OCI-LY7 (cell line): ENCODE results near the gene IFFO2. TPM values are rescaled to one million over a fixed set of nuclear protein-coding genes. Genes with fewer than 3 reads are reported as not detected.

Source experiments
- BruUV-seq: library from RNA; stranded (reverse); fragments of 400-500 nt; replicated peaks from 2 replicates; lab custom pipeline; 2021; lab: Mats Ljungman, UMichigan
- CTCF ChIA-PET: fragments of 300-600 bp; sonication (Branson Sonifier 250); formaldehyde crosslinking; loops from one replicate; lab custom pipeline; 2022; ENCODE audit warnings: antibody characterized with exemption; ENCODE audit not compliant: unreplicated experiment; lab: Charles Lee
- POLR2A ChIA-PET: fragments of 300-600 bp; sonication (Branson Sonifier 250); formaldehyde crosslinking; loops from one replicate; lab custom pipeline; 2022; ENCODE audit warnings: antibody characterized with exemption; lab: Charles Lee
- DNase-seq: peaks from one replicate; pipeline ENCODE4 v3.0.0-alpha.2; 2015; ENCODE audit warnings: low spot score
- H2AFZ ChIP-seq: fragments of 200-600 bp; sonication (generic), shearing (Covaris generic); 2 replicates; pipeline ENCODE4 v1.6.1; 2014; ENCODE audit warnings: mild to moderate bottlenecking, antibody characterized with exemption, low read length, moderate library complexity
- H3K27ac ChIP-seq: fragments of 200-600 bp; sonication (generic); 2 replicates; pipeline ENCODE4 v1.5.1; 2014; ENCODE audit warnings: mixed run types, low read depth, mild to moderate bottlenecking, moderate library complexity, low read length, inconsistent platforms; ENCODE audit not compliant: poor library complexity, severe bottlenecking
- H3K36me3 ChIP-seq: fragments of 200-600 bp; sonication (generic); 2 replicates; pipeline ENCODE4 v1.6.1; 2014; ENCODE audit warnings: mild to moderate bottlenecking, antibody characterized with exemption, low read length, moderate library complexity, mixed read lengths; ENCODE audit not compliant: insufficient read depth
- H3K4me1 ChIP-seq: fragments of 200-600 bp; sonication (generic); 2 replicates; pipeline ENCODE4 v1.5.1; 2014; ENCODE audit warnings: mild to moderate bottlenecking, low read length; ENCODE audit not compliant: insufficient read depth, poor library complexity, severe bottlenecking
- H3K4me2 ChIP-seq: fragments of 200-600 bp; sonication (generic); 2 replicates; pipeline ENCODE4 v1.6.1; 2014; ENCODE audit warnings: mild to moderate bottlenecking, low read length
- H3K4me3 ChIP-seq: fragments of 200-600 bp; sonication (generic); 2 replicates; pipeline ENCODE4 v1.5.1; 2014; ENCODE audit warnings: mild to moderate bottlenecking, low read depth, low read length; ENCODE audit not compliant: poor library complexity, severe bottlenecking
- H3K79me2 ChIP-seq: fragments of 200-600 bp; sonication (generic); 2 replicates; pipeline ENCODE4 v1.6.1; 2016; ENCODE audit warnings: low read depth, mild to moderate bottlenecking, low read length, moderate library complexity, mixed read lengths; ENCODE audit not compliant: insufficient read depth
- H3K9me2 ChIP-seq: fragments of 200-600 bp; sonication (generic); 2 replicates; pipeline ENCODE4 v1.6.1; 2016; ENCODE audit warnings: mild to moderate bottlenecking, low read length, mixed read lengths; ENCODE audit not compliant: insufficient read depth
- H3K9me3 ChIP-seq: fragments of 200-600 bp; sonication (generic); 2 replicates; pipeline ENCODE4 v1.6.1; 2014; ENCODE audit warnings: mild to moderate bottlenecking, mixed run types, low read length, mixed read lengths
- H4K20me1 ChIP-seq: fragments of 200-600 bp; sonication (generic); 2 replicates; pipeline ENCODE4 v1.6.1; 2014; ENCODE audit warnings: mild to moderate bottlenecking, antibody characterized with exemption, low read length, moderate library complexity, mixed read lengths; ENCODE audit not compliant: insufficient read depth
- CTCF ChIP-seq: fragments of 200-600 bp; sonication (generic); conservative IDR thresholded peaks from 2 replicates; pipeline ENCODE4 v1.5.1; 2014; ENCODE audit warnings: mild to moderate bottlenecking, antibody characterized with exemption, low read length, moderate library complexity, mixed read lengths
- EZH2phosphoT487 ChIP-seq: fragments of 200-600 bp; sonication (generic); IDR thresholded peaks from 2 replicates; pipeline ENCODE4 v1.6.1; 2018; ENCODE audit warnings: low read depth, borderline replicate concordance, mild to moderate bottlenecking, mixed run types, antibody characterized with exemption, low read length, moderate library complexity, mixed read lengths
- intact Hi-C: fragments of 100-400 bp; cut with micrococcal nuclease; formaldehyde crosslinking; loops from one replicate; pipeline ENCODE4 v1.10.0; 2022; ENCODE audit not compliant: unreplicated experiment
- total RNA-seq, 2 experiments: library from RNA; depleted of rRNA in 1 of 2; stranded (reverse); fragments of >200 nt in 1 of 2; shearing (Covaris generic) in 1 of 2; gene quantifications; 2 replicates each; pipeline ENCODE4 v1.2.3, GENCODE V29; 2014 to 2022

Gene IFFO2
- total RNA-seq, 2 experiments from 2014 or later, result 0.06 to 0.44 TPM

- intact Hi-C loops, result no loop called here
- BruUV-seq, result no TSS peak
These were observed 73.4 kb downstream of the IFFO2 start for GRCh38 chr1:18883079-18883478.

GRCh38 chr1:18882486-18882885, 74.0 kb downstream of the IFFO2 start:
- H4K20me1 ChIP-seq, result no peaks in the 10 kb centered on the region

More at GRCh38 chr1:18883079-18883478, 73.4 kb downstream of the IFFO2 start:
- TF ChIP-seq CTCF (no peak), EZH2phosphoT487 (no peak)
- no peak for DNase-seq
- H3K9me2 ChIP-seq, result no peaks in the 10 kb centered on the region
- no peak overlapping the region for H2AFZ ChIP-seq
- ChIA-PET CTCF (no interaction called here), POLR2A (no interaction called here)
- no peaks in the 10 kb centered on the region for H3K36me3 ChIP-seq
- H3K4me2 ChIP-seq, result no peak overlapping the region
- H3K79me2 ChIP-seq, result no peaks in the 10 kb centered on the region
- H3K4me3 ChIP-seq, result no peak overlapping the region
- no peak overlapping the region for H3K27ac ChIP-seq
- H4K20me1 ChIP-seq, result no peaks in the 10 kb centered on the region
- H3K9me3 ChIP-seq, result no peaks in the 10 kb centered on the region
- H3K4me1 ChIP-seq, result no peaks in the 10 kb centered on the region

More at GRCh38 chr1:18882486-18882885, 74.0 kb downstream of the IFFO2 start:
- Histone ChIP-seq H3K36me3 (no peaks in the 10 kb centered on the region), H3K4me3 (no peak overlapping the region), H2AFZ (no peak overlapping the region), H3K4me2 (no peak overlapping the region), H3K79me2 (no peaks in the 10 kb centered on the region), H3K9me3 (no peaks in the 10 kb centered on the region), H3K9me2 (no peaks in the 10 kb centered on the region), H3K27ac (no peak overlapping the region), H3K4me1 (no peaks in the 10 kb centered on the region)
- ChIA-PET POLR2A (no interaction called here), CTCF (no interaction called here)
- intact Hi-C loops, result no loop called here
- TF ChIP-seq EZH2phosphoT487 (no peak), CTCF (no peak)
- BruUV-seq, result no TSS peak
- no peak for DNase-seq
